GM18520 (cell line): ENCODE results near the gene PHACTR3.

Source experiments
- ATAC-seq: cut with Tn5 transposase; IDR thresholded peaks from one replicate; pipeline ENCODE4 v1.9.1; 2021; ENCODE audit not compliant: unreplicated experiment

Gene PHACTR3

GRCh38 chr20:59774204-59774641 lies 169.9 kb downstream of the PHACTR3 start:
- ATAC-seq: no peak

GRCh38 chr20:59774921-59775686 lies 170.8 kb downstream of the PHACTR3 start:
- no peak for ATAC-seq

- ATAC-seq: no peak
Measured at GRCh38 chr20:59775687-59776055, 171.3 kb downstream of the PHACTR3 start.

- no peak for ATAC-seq
Measured at GRCh38 chr20:59776059-59776603, 171.8 kb downstream of the PHACTR3 start.

GRCh38 chr20:59776626-59777330 lies 172.4 kb downstream of the PHACTR3 start:
- ATAC-seq: no peak

- ATAC-seq: no peak
Measured at GRCh38 chr20:59777331-59777725, 173.0 kb downstream of the PHACTR3 start.

- no peak for ATAC-seq
Measured at GRCh38 chr20:59777814-59778575, 173.7 kb downstream of the PHACTR3 start.

- ATAC-seq: no peak
Measured at GRCh38 chr20:59778615-59779200, 174.4 kb downstream of the PHACTR3 start.

- ATAC-seq: no peak
Measured at GRCh38 chr20:59779656-59780380, 175.5 kb downstream of the PHACTR3 start.

GRCh38 chr20:59780494-59781185 lies 176.3 kb downstream of the PHACTR3 start:
- ATAC-seq: no peak

GRCh38 chr20:59781226-59781625 lies 176.9 kb downstream of the PHACTR3 start:
- ATAC-seq: no peak

GRCh38 chr20:59782986-59783640 lies 178.8 kb downstream of the PHACTR3 start:
- no peak for ATAC-seq

GRCh38 chr20:59783641-59784010 lies 179.3 kb downstream of the PHACTR3 start:
- ATAC-seq: no peak

GRCh38 chr20:59784365-59784764 lies 180.0 kb downstream of the PHACTR3 start:
- no peak for ATAC-seq

- ATAC-seq: no peak
Measured at GRCh38 chr20:59784791-59785668, 180.7 kb downstream of the PHACTR3 start.

GRCh38 chr20:59785669-59785959 lies 181.3 kb downstream of the PHACTR3 start:
- no peak for ATAC-seq

- ATAC-seq: no peak
Measured at GRCh38 chr20:59785986-59786795, 181.9 kb downstream of the PHACTR3 start.
